ENCODE measurements around the gene EIF1. TPM values are rescaled to one million over a fixed set of nuclear protein-coding genes. Genes with fewer than 3 reads are reported as not detected.
"Not testable (repeated sequence)": the region's sequence is repeated elsewhere in the genome, so short reads cannot be mapped to it uniquely, and the experiment has no call there.

EIF1 gene
- polyA plus RNA-seq, 1 donor (not counting 4 experiments of a cell fraction or from before 2014, with no cell fraction given) = 308 TPM

DNA sequence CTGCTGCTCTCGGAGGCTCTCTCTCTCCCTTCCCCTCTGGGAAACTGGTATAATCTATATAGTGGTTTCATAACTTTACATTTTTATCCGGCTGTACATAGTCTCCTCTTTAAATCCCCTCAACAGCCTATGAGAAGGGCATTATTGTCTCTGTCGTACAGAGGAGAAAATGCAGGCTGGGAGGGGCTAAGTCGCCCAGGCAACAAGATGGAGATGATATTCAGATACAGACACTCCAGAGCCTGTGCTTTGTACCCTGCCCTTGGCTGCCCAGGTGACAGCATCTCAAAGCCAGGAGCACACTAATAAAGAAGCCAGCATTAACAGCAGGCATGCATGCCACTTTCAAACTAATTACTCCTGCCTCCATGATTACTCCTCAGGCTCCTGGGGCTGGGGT is 4.7 kb upstream of the EIF1 start:
- no peaks in the 10 kb centered on the region for H3K9me3 ChIP-seq (ENCODE audit: control insufficient read depth, low read depth, low read length)
- H3K9ac ChIP-seq (ENCODE audit: control insufficient read depth, extremely low read depth, insufficient read depth, low read length) = no peak overlapping the region
- H3K4me1 ChIP-seq (ENCODE audit: control insufficient read depth, extremely low read depth, insufficient read depth, low read length) = peaks cover 10% of the 10 kb centered on the region
- H3K79me2 ChIP-seq (ENCODE audit: control insufficient read depth, insufficient read depth, low read length) = peaks cover 2% of the 10 kb centered on the region
- H3K4me3 ChIP-seq (ENCODE audit: control insufficient read depth in 2 of 3, extremely low read depth in 1 of 3, insufficient read depth in 2 of 3, low read depth in 1 of 3, low read length in 3 of 3) = no peak overlapping the region
- H2AFZ ChIP-seq (ENCODE audit: control insufficient read depth, low read length) = no peak overlapping the region
- DNase-seq (ENCODE audit: low read depth, low spot score) = no peak
- H3K9me1 ChIP-seq (ENCODE audit: control insufficient read depth, extremely low read depth, insufficient read depth, low read length) = no peaks in the 10 kb centered on the region
- no peaks in the 10 kb centered on the region for H3K36me3 ChIP-seq (ENCODE audit: control insufficient read depth in 2 of 2, extremely low read depth in 1 of 2, insufficient read depth in 2 of 2, low read length in 2 of 2)
- dilution Hi-C loops (cut with MboI; ENCODE audit: extremely low pct_ligation_motif_present, low sequenced_read_pairs) = no loop called here
- no peaks in the 10 kb centered on the region for H3K27me3 ChIP-seq (ENCODE audit: control insufficient read depth, extremely low read depth, insufficient read depth, low read length)
- TF ChIP-seq, protein P1, sequence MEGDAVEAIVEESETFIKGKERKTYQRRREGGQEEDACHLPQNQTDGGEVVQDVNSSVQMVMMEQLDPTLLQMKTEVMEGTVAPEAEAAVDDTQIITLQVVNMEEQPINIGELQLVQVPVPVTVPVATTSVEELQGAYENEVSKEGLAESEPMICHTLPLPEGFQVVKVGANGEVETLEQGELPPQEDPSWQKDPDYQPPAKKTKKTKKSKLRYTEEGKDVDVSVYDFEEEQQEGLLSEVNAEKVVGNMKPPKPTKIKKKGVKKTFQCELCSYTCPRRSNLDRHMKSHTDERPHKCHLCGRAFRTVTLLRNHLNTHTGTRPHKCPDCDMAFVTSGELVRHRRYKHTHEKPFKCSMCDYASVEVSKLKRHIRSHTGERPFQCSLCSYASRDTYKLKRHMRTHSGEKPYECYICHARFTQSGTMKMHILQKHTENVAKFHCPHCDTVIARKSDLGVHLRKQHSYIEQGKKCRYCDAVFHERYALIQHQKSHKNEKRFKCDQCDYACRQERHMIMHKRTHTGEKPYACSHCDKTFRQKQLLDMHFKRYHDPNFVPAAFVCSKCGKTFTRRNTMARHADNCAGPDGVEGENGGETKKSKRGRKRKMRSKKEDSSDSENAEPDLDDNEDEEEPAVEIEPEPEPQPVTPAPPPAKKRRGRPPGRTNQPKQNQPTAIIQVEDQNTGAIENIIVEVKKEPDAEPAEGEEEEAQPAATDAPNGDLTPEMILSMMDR (optimal IDR thresholded peaks at IDR 0.05 in 1 of 3, IDR thresholded peaks at IDR 0.05 in 1 of 3, conservative IDR thresholded peaks at IDR 0.05 in 1 of 3; ENCODE audit: extremely low read depth in 1 of 3, insufficient read depth in 2 of 3, low read length in 3 of 3) = no peak
- TF ChIP-seq EZH2 (IDR thresholded peaks at IDR 0.05; ENCODE audit: low read length) = no peak
- H3K27ac ChIP-seq (ENCODE audit: control insufficient read depth, insufficient read depth, low read length) = no peak overlapping the region
- H3K4me2 ChIP-seq (ENCODE audit: control insufficient read depth, extremely low read depth, insufficient read depth, low read depth, low read length) = no peak overlapping the region
- no peak for FAIRE-seq
- H4K20me1 ChIP-seq (ENCODE audit: control insufficient read depth, extremely low read depth, insufficient read depth, low read length) = no peaks in the 10 kb centered on the region

DNA sequence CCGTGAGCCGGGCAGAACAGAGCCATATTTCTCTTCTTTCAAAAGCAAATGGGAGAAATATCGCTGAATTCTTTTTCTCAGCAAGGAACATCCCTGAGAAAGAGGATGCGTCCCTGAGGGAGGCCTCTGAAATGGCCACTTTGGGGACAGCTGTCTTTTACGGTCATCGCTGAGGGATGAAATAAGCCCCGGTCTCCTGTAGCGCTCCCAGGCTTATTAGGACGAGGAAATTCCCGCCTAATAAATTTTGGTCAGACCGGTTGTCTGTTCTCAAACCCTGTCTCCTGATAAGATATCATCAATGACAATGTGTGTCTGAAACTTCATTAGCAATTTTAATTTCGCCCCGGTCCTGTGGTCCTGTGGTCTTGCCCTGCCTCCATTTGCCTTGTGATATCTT is 2.9 kb upstream of the EIF1 start:
- H2AFZ ChIP-seq (ENCODE audit: control insufficient read depth, low read length); H3K4me3 ChIP-seq (ENCODE audit: control insufficient read depth in 2 of 3, extremely low read depth in 1 of 3, insufficient read depth in 2 of 3, low read depth in 1 of 3, low read length in 3 of 3); H3K27ac ChIP-seq (ENCODE audit: control insufficient read depth, insufficient read depth, low read length); H3K9me3 ChIP-seq (ENCODE audit: control insufficient read depth, low read depth, low read length); H3K27me3 ChIP-seq (ENCODE audit: control insufficient read depth, extremely low read depth, insufficient read depth, low read length); DNase-seq (ENCODE audit: low read depth, low spot score); dilution Hi-C loops (cut with MboI; ENCODE audit: extremely low pct_ligation_motif_present, low sequenced_read_pairs); H3K9me1 ChIP-seq (ENCODE audit: control insufficient read depth, extremely low read depth, insufficient read depth, low read length); H3K9ac ChIP-seq (ENCODE audit: control insufficient read depth, extremely low read depth, insufficient read depth, low read length); H3K4me2 ChIP-seq (ENCODE audit: control insufficient read depth, extremely low read depth, insufficient read depth, low read depth, low read length); H3K4me1 ChIP-seq (ENCODE audit: control insufficient read depth, extremely low read depth, insufficient read depth, low read length); FAIRE-seq: not testable (repeated sequence)
- Histone ChIP-seq H3K36me3 (ENCODE audit: control insufficient read depth in 2 of 2, extremely low read depth in 1 of 2, insufficient read depth in 2 of 2, low read length in 2 of 2) (peaks cover 13 to 14% of the 10 kb centered on the region in 2 experiments), H3K79me2 (ENCODE audit: control insufficient read depth, insufficient read depth, low read length) (peaks cover 16% of the 10 kb centered on the region), H4K20me1 (ENCODE audit: control insufficient read depth, extremely low read depth, insufficient read depth, low read length) (peaks cover 10% of the 10 kb centered on the region)

DNA sequence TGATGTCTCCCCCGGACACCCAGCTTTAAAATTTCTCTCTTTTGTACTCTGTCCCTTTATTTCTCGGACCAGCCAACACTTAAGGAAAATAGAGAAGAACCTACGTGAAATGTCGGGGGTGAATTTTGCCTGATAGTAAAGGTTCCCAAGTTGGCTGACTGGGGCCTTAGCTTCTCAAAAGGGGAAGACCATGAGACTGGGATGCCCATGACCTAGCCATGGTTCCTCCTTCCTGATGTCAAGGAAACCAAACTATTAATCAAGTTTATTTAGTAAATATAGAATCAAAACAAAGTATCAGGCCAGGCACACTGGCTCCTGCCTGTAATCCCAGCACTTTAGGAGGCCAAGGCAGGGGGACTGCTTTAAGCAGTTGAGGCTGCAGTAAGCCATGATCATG is 2.4 kb upstream of the EIF1 start:
- Histone ChIP-seq H3K9me1 (ENCODE audit: control insufficient read depth, extremely low read depth, insufficient read depth, low read length) (no peaks in the 10 kb centered on the region), H4K20me1 (ENCODE audit: control insufficient read depth, extremely low read depth, insufficient read depth, low read length) (peaks cover 15% of the 10 kb centered on the region), H3K4me1 (ENCODE audit: control insufficient read depth, extremely low read depth, insufficient read depth, low read length) (peaks cover 6% of the 10 kb centered on the region), H3K79me2 (ENCODE audit: control insufficient read depth, insufficient read depth, low read length) (peaks cover 20% of the 10 kb centered on the region), H3K27me3 (ENCODE audit: control insufficient read depth, extremely low read depth, insufficient read depth, low read length) (no peaks in the 10 kb centered on the region), H3K9ac (ENCODE audit: control insufficient read depth, extremely low read depth, insufficient read depth, low read length) (no peak overlapping the region), H3K27ac (ENCODE audit: control insufficient read depth, insufficient read depth, low read length) (no peak overlapping the region), H3K9me3 (ENCODE audit: control insufficient read depth, low read depth, low read length) (no peaks in the 10 kb centered on the region), H2AFZ (ENCODE audit: control insufficient read depth, low read length) (no peak overlapping the region), H3K4me3 (ENCODE audit: control insufficient read depth in 2 of 3, extremely low read depth in 1 of 3, insufficient read depth in 2 of 3, low read depth in 1 of 3, low read length in 3 of 3) (no peak overlapping the region), H3K36me3 (ENCODE audit: control insufficient read depth in 2 of 2, extremely low read depth in 1 of 2, insufficient read depth in 2 of 2, low read length in 2 of 2) (peaks cover 18 to 19% of the 10 kb centered on the region in 2 experiments), H3K4me2 (ENCODE audit: control insufficient read depth, extremely low read depth, insufficient read depth, low read depth, low read length) (no peak overlapping the region)
- dilution Hi-C loops (cut with MboI; ENCODE audit: extremely low pct_ligation_motif_present, low sequenced_read_pairs) = no loop called here
- no peak for FAIRE-seq
- TF ChIP-seq, protein P1 (optimal IDR thresholded peaks at IDR 0.05 in 1 of 3, IDR thresholded peaks at IDR 0.05 in 1 of 3, conservative IDR thresholded peaks at IDR 0.05 in 1 of 3; ENCODE audit: extremely low read depth in 1 of 3, insufficient read depth in 2 of 3, low read length in 3 of 3) = no peak
- no peak for TF ChIP-seq EZH2 (IDR thresholded peaks at IDR 0.05; ENCODE audit: low read length)
- DNase-seq (ENCODE audit: low read depth, low spot score) = no peak
